HG03060 (cell line): ENCODE measurements around the gene CLK2.
A peak's percentile ranks its signal among the peaks of the same experiment; 100 is the strongest.
"Not testable (repeated sequence)": the region's sequence is repeated elsewhere in the genome, so short reads cannot be mapped to it uniquely, and the experiment has no call there.

ENCODE experiments used
- ATAC-seq: cut with Tn5 transposase; IDR thresholded peaks from one replicate; pipeline ENCODE4 v1.9.1; 2021; ENCODE audit warnings: low read depth, moderate number of reproducible peaks; ENCODE audit not compliant: unreplicated experiment

The CLK2 gene

DNA sequence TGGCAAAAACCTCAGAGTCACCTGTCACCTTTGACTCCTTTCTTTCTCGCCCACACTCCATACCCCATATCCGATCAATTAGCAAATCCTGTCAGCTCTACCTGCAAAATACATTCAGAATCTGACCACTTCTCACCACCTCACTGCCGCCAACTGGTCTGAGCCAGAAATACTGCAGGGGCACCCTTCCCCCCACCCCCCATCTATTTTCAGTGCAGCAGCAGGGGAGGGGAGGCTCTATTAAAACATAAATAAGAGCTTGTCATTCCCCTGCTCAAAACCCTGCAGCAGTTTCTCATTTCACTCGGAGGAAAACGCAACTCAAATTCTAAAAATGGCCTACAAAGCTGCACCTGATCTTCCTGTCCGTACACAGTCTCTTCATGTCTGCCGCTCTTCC is 24.1 kb upstream of the CLK2 start:
- ATAC-seq = no peak

DNA sequence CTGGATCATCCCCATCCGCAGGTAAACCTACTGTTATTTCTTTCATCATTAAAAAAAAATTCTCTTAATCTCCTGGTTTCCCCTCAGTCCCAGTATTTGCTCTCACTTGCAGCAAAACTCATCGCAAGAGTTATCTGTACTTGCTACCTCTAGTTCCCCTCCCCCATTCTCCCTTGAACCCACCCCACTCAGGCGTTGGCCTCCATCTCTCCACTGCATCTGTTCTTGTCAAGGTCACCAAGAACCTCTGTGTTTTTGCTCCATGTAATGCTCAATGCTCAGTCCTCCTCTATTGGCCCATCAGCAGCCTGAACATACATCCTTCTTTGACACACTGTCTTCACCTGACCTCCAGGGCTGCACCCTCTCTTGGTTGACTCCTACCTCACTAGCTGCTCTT is 23.4 kb upstream of the CLK2 start:
- ATAC-seq = no peak

DNA sequence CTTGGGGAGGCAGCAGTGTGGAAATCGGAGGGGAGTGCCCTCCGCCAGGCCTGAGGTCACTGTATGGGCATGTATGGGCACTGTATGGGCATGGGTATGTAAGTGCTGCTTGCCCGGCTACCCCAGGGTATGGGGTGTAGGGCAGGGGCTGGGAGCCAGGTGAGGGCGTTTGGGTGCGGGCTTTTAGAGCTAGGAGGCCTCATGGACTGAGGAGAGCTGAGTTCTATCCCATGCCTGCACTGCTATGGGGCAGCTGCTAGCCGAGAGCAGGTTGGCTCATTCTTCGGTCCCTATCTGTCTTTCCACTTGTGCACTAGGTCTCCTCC is 22.6 kb upstream of the CLK2 start:
- no peak for ATAC-seq

DNA sequence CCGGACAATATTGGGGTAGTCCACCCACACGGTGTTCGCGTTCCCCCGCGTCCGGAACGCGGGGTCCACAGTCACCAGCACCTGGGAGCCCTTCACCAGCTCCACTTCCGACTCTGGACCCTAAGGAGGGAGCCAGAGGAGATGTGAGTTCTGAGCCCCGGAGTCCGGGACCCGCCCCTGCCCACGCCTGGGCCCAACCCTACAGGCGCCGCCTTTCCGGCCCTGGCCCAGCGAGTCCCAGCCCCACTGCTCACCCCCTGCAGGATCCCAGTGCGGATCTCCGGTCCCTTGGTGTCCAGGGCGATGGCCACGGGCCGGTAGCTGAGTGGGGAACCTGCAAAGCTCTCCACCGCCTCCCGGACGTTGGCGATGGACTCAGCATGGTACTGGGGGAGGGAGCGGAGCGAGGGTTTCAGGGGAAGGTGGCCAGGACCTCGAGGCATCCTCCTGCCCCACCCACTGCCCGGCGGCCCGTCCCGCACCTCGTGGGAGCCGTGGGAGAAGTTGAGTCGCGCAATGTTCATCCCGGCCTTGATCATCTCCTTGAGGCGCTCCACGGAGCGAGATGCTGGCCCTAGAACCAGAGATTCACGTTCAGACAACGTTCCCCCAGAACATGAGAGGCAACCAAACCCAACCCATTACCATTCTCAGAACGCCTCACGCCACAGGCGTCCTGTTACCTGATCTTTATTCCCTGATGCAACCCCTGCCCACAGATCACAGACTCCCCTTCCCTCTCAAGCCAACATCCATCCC is 22.1 kb upstream of the CLK2 start:
- no peak for ATAC-seq

DNA sequence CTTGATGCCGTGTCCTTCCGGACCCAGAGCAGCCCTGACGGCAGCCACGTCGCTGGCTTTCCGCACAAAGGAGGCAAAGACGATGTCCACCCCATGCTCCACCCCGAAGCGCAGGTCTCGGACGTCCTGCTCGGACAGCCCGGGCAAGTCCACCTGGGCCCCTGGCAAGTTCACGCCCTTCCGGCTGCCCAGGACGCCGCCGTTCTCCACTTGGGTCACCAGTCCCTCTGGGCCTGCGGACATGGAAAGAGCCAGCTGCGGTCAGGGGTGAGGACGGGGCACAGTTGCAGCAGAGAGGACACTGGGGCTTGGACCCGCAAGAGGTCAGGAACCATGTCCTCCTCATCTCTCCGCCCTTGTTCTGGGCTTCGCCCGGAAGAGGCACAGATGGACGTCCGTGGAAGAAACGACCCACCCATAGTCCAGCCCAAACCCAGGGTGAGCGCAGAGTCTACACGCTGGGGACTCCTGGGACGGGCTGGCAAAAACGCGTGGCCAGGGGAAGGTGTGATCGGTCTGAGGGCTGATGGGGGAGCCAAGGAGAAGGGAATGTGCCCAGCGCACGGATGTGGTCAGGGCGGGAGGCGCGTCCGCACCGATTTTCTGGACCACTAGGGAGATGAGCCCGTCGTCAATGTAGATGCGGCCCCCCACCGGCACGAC is 21.3 kb upstream of the CLK2 start:
- no peak for ATAC-seq

DNA sequence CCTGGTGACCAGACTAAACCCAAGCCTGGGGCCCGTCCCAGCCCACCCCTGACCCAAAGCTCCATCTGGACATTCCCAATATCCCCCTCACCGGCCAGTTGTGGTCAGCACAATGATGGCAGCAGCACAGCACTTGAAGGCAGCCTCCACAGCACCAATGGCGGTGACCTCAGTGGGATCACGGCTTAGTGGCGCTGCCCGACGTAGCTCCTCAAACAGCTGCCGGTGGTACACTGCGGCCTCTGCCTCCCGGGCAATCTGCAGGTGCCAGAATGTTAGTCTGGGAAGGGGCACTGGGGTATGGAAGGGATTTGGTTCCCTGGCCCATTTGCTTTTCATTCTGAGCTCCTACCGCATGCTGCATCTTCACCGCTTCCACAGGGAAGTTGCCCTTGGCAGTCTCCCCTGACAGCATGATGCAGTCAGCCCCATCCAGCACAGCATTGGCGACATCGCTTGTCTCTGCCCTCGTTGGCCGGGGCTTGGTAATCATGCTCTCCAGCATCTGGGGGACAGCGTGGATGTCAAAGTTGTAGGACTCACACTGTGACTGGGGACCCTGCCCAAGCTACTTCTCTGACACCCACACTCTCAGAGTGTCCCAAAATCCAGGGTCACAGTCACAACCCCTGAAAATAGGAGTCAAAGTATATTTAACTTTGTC is 19.9 kb upstream of the CLK2 start:
- ATAC-seq = no peak

DNA sequence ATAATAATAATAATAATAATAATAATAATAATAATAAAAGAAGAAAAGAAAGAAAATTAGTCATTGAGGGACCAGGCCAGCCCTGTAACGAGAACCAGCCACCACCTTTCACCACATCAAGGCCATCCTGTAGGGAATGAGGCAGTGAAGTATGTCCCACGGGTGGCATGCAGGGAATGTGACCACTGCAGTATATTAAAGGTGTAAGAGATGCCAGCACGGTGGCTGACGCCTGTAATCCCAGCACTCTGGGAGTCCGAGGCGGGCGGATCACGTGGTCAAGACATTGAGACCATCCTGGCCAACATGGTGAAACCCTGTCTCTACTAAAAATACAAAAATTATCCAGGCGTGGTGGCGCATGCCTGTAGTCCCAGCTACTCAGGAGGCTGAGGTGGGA is 17.7 kb upstream of the CLK2 start:
- ATAC-seq = not testable (repeated sequence)

DNA sequence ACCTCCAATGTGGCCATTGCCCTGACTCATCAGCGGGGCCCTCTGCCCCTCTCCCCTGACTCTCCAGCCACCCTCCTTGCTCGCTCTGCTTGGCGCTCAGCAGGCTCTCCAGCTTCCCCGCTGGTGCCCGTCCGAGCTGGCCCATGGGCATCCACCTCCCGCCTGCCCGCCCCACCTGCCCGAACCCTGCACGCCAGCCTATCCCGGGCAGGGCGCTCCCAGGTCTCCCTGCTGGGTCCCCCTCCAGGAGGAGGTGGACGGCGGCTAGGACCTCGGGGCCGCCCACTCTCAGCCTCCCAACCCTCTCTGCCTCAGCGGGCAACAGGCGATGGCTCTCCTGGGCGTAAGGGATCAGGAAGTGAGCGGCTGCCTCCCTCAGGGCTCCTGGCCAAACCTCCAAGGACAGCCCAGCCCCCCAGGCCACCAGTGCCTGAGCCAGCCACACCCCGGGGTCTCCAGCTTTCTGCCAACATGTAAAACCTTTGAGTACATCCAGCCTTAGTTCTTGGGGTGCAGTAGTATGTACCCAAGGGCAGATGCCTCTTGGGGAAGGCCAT is 14.8 kb upstream of the CLK2 start:
- ATAC-seq = no peak

DNA sequence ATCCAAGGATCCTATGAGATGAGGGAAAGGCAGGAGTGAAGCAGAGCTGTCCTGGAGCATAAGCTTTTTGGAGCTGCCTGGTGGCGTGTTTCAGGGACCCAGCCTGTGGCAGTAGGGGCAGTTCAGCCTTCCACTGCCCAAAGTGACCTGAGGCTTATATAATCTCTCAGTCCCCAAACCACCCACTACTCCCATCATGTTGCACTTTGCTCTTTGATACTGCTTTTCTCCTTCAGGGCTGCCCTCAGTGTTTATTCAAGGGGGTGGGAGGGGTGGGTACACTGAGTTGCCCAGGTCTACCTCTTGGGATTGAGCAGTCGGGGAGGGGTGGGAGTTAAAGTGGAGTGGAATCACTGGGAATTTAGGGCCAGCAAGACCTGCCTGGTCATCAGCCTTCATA is 13.2 kb upstream of the CLK2 start:
- no peak for ATAC-seq

DNA sequence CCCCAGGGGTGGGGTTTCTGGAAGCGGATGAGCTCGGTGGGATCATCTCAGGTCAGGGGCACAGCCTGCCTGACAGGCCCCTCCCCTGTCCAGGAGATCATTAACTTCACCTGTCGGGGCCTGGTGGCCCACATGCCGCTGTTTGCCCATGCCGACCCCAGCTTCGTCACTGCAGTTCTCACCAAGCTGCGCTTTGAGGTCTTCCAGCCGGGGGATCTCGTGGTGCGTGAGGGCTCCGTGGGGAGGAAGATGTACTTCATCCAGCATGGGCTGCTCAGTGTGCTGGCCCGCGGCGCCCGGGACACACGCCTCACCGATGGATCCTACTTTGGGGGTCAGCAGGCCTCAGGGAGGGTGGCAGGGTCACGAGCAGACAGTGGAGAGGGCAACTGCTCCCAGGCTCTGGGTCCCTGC is 12.3 kb upstream of the CLK2 start:
- ATAC-seq = no peak

DNA sequence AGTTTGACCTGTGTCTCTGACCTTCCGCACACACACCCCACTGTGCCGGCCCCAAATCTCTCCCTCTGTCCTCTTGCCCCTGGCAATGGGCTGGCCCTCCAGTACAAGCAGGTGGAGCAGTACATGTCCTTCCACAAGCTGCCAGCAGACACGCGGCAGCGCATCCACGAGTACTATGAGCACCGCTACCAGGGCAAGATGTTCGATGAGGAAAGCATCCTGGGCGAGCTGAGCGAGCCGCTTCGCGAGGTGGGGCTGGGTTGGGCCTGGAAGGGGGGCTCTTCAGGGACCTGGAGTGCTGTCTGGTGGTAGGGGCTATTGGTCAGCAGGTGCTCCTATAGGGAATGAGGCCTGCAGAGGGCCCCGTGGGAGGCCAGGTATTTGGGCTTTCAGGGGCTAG is 11.8 kb upstream of the CLK2 start:
- ATAC-seq = no peak

DNA sequence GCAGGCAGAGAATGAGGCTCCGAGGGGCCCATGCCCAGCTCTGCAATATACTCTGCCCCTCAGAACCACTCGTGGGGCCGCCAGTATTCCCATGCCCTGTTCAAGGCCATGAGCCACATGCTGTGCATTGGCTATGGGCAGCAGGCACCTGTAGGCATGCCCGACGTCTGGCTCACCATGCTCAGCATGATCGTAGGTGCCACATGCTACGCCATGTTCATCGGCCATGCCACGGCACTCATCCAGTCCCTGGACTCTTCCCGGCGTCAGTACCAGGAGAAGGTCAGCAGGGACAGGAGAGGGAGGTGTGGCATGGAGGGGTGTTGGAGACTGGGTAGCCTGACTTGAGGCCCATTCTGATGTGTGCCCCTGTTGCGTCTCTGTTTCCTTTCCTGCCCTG is 11.2 kb upstream of the CLK2 start:
- no peak for ATAC-seq

DNA sequence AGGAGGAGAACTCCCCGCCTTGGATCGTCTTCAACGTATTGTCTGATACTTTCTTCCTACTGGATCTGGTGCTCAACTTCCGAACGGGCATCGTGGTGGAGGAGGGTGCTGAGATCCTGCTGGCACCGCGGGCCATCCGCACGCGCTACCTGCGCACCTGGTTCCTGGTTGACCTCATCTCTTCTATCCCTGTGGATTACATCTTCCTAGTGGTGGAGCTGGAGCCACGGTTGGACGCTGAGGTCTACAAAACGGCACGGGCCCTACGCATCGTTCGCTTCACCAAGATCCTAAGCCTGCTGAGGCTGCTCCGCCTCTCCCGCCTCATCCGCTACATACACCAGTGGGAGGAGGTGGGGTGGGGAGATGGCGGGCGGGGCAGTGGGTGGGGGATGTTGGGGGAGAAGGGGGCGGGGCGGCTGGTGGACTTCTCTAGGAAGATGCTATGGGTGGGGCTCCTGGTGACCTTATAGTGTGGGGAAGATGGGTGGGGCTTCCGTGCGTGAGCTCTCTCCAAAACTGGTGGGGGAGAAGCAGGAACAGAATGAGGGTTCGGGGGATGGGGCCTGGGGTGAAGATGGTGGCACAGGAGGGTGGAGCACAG is 9.3 kb upstream of the CLK2 start:
- ATAC-seq = no peak

DNA sequence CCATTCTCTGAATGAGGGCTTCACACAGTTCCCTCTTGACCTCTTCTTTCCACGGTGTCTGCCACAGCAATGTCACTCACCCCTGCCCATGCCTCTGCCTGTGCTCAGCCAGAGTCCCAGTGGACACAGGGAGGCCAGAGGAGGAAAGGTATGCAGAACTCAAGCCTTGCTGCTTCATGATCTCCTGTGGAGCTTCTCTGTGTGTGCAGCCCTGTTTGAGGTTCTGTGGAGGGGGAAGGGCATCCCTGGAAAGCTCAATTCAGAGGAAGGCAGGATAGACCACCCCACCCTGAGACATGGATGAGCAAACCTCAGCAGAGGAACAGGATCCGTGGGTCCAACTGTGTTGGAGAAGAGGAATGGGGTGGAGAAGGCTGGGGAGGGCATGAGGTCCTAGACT is 6.0 kb upstream of the CLK2 start:
- ATAC-seq = no peak

DNA sequence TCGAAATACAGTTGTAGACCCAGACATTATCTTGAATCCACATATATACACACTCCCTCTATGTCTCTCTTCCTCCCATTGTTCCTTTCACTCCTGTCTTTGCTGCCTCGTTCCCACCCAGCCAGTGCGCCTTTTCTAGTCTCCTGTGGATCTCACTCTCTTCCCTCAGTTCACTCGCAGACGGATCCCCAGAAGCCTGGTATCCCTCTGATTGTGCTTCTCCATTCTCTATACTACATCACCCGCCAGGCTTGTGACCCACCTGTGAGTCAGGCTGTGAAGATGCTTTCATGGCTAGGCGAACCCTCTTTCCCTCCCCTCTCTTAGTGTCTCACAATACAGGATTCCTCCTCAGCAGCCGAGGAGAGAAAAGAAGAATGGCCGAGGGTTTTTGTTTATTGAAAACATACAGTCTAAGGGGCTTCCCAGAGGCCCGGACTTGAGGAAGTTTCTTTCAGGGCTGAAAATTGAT is 5.4 kb upstream of the CLK2 start:
- no peak for ATAC-seq

DNA sequence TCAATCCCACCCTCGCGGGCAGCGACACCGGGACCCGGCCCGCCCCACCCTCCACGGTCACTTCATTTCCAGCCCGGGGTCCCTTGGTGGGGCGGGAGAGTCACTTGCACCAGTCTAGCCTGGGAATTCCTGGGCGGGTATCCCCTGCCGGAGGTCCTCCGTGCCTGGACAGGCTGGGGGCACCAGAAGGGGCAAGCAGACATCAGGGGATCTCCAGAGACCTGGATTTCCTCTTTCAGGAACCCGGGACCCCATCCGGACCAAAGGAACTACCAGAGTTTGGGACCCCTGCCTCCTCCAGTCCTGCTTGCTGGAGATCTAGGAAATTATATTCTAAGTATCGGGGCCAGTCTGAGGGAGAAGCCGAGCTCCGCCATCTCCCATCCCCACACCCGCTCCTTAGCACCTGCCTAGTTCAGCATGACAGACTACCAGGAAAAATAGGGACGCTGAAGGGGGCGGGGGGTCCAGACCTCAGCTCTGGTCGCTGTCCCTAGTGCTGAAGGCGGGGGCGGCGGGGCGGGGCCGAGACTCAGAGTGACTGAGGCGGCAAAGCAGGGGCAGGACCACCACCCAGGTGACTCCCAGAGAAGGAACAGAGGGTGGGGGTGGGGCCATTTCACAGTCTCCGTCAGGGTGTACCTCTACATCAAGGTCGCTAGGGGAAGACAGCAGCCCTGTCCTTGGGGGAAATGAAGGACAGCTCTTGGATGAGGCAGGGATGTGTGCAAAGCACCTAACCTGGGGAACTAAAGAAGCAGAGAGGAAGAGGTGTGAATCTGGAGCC is 4.8 kb upstream of the CLK2 start:
- no peak for ATAC-seq

DNA sequence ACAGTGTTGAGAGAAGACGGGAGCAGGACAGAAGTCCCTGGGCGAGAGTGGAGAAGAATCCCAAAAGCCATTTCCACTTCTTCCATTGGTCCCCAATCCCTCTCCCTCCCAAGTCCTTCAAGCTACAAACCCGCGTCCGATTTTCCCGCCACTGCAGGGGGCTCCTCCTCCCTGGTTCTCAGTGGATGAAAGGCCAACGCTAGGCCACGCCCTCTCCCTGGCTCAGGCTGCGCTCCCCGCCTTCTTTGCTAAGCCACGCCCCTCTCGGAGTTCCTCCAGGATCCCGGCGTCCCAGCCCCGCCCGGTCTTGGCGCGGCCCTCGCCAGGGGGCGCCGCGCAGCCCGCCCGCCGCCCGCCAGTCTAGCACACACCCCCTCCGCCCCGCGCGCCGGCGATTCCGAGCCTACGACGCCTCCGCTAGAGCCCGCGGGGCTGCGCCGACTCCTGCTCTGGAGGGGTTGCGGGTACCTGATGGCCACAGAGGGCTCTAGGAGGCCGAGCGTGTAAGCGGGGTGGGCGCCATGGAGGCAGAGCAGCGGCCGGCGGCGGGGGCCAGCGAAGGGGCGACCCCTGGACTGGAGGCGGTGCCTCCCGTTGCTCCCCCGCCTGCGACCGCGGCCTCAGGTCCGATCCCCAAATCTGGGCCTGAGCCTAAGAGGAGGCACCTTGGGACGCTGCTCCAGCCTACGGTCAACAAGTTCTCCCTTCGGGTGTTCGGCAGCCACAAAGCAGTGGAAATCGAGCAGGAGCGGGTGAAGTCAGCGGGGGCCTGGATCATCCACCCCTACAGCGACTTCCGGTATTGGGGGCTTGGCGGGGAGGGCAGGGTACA is 4.0 kb upstream of the CLK2 start, which contains the start of gene HCN3:
Gene HCN3, plus strand, starts transcription at position 394 of the 832 bp plus-strand sequence. Its CDS starts 128 bp downstream, at position 522.
- peak; percentile 33 for ATAC-seq

DNA sequence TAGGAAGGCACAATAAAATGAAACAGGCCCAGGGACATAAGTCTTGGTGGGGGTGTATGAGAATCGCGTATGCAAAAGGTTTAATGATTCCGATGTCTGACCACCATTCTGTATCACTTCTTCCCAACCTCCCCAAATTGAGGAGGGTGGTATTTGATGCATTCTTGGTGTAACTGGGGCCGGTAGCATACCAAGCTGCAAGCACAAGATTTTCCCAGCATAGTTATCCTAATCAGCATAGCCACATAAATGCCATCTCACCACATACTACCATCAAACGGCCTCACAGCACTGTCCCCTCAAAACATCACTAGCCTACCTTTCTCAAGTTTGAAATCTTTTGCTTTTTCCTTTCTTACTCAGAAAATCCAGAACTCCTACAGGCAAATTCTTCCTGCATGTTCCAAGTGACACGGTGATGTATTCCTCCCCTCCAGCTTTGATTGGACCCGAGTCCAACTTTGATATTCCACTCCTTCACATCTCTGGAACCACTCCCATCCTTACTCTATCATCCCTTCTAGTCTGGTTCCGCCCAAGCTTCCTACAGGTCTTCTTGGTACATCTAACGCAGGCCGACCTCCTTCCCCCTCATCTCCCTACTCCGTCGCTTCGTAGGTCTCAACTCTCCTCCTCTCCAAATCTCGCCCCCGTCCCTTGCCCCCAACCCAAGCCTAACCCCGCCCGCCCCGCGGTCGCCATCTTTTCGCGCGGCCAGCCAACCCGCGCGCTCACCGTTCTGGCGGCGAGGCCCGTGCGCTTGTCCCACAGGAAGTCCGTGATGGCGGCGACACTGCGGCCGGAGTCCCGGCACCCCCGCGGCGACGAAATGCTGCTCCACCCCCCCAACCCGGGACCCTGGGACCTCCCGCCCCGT is 600 bp downstream of the CLK2 start:
- ATAC-seq = no peak
